GM20000 (cell line): ENCODE results near the gene MAP4K2.
A peak's percentile ranks its signal among the peaks of the same experiment; 100 is the strongest.

Experiments
- DNase-seq: peaks from one replicate; pipeline ENCODE4 v3.0.0; 2012; ENCODE audit warnings: low spot score
- CTCF ChIP-seq: IDR thresholded peaks from 2 replicates; pipeline ENCODE4 v1.5.1; 2012; ENCODE audit warnings: mild to moderate bottlenecking, control low read depth; ENCODE audit errors: extremely low read depth, missing control alignments

MAP4K2 gene

GRCh38 chr11:64744544-64745188 is 58.3 kb downstream of the MAP4K2 start:
- no peak for TF ChIP-seq CTCF
- DNase-seq: peak; percentile 85

GRCh38 chr11:64743591-64744543 is 59.1 kb downstream of the MAP4K2 start, which contains the start of gene RASGRP2:
Gene RASGRP2, minus strand, starts transcription at chr11:64744142. Its CDS starts 1,276 bp downstream, at chr11:64742866.
- peak; percentile 87 for DNase-seq
- peak; percentile 81 for TF ChIP-seq CTCF

GRCh38 chr11:64742889-64743590 is 60.0 kb downstream of the MAP4K2 start:
- TF ChIP-seq CTCF: peak; percentile 68
- DNase-seq: peak; percentile 96

- no peak for TF ChIP-seq CTCF
- peak; percentile 74 for DNase-seq
Observed at GRCh38 chr11:64742087-64742888, 60.7 kb downstream of the MAP4K2 start.

GRCh38 chr11:64741375-64742086 is 61.5 kb downstream of the MAP4K2 start:
- no peak for TF ChIP-seq CTCF
- DNase-seq: no peak

- no peak for TF ChIP-seq CTCF
- no peak for DNase-seq
Observed at GRCh38 chr11:64739871-64740270, 63.1 kb downstream of the MAP4K2 start.
